ENCODE measurements around the gene RNF167.
A peak's percentile ranks its signal among the peaks of the same experiment; 100 is the strongest.

Gene RNF167

GRCh38 chr17:4969047-4969550 lies 29.0 kb downstream of the RNF167 start (continued):
- no peak for TF ChIP-seq ZBTB7A (tag by site-specific recombination; IDR thresholded peaks at IDR 0.05; ENCODE audit: low read depth)
- no peak for TF ChIP-seq ZNF529 (tag by site-specific recombination; IDR thresholded peaks at IDR 0.05; ENCODE audit: insufficient replicate concordance)
- no peak for TF ChIP-seq ZNF114 (tag by site-specific recombination; IDR thresholded peaks at IDR 0.05)
- peak; percentile 29; the same call in 1 of the 2 replicates for TF ChIP-seq ZNF394 (tag by site-specific recombination; IDR thresholded peaks at IDR 0.05; ENCODE audit: borderline replicate concordance)
- TF ChIP-seq ZEB2 (tag by site-specific recombination; IDR thresholded peaks at IDR 0.05), result peak; percentile 26; the same call in 1 of the 2 replicates
- no peak for TF ChIP-seq ZBTB49 (tag by site-specific recombination; IDR thresholded peaks at IDR 0.05; ENCODE audit: low read depth)
- 0 out of 2 replicates have a peak, but pooled peaks have one; percentile 16 for TF ChIP-seq ZNF692 (tag by site-specific recombination; IDR thresholded peaks at IDR 0.05)
- no peak for TF ChIP-seq PRDM10 (tag by site-specific recombination; IDR thresholded peaks at IDR 0.05)
- TF ChIP-seq ZNF530 (tag by site-specific recombination; IDR thresholded peaks at IDR 0.05; ENCODE audit: low read depth), result peak; percentile 42; the same call in 1 of the 2 replicates
- TF ChIP-seq ZNF341 (tag by site-specific recombination; IDR thresholded peaks at IDR 0.05; ENCODE audit: low read depth), result no peak; the same call in 1 of the 2 replicates
- no peak for TF ChIP-seq OVOL3 (tag by site-specific recombination; IDR thresholded peaks at IDR 0.05)
- TF ChIP-seq ZNF311 (tag by site-specific recombination; IDR thresholded peaks at IDR 0.05; ENCODE audit: borderline replicate concordance), result no peak
- TF ChIP-seq ZBTB1 (tag by site-specific recombination; IDR thresholded peaks at IDR 0.05), result no peak
- no peak for TF ChIP-seq KLF1 (tag by site-specific recombination; IDR thresholded peaks at IDR 0.05)
- TF ChIP-seq ZNF558 (tag by site-specific recombination; IDR thresholded peaks at IDR 0.05), result 0 out of 2 replicates have a peak, but pooled peaks have one; percentile 24
- TF ChIP-seq ZNF366 (tag by site-specific recombination; conservative IDR thresholded peaks at IDR 0.05), result no peak
- peak; percentile 57 for TF ChIP-seq ZBTB17 (tag by site-specific recombination; IDR thresholded peaks at IDR 0.05)
- TF ChIP-seq ZNF133 (tag by site-specific recombination; IDR thresholded peaks at IDR 0.05), result no peak
- no peak for TF ChIP-seq PRDM2 (tag by site-specific recombination; IDR thresholded peaks at IDR 0.05; ENCODE audit: borderline replicate concordance)
- TF ChIP-seq ZNF514 (tag by site-specific recombination; IDR thresholded peaks at IDR 0.05), result no peak
- TF ChIP-seq ZNF610 (tag by site-specific recombination; IDR thresholded peaks at IDR 0.05; ENCODE audit: borderline replicate concordance), result no peak
- no peak for TF ChIP-seq ZNF350 (tag by site-specific recombination; IDR thresholded peaks at IDR 0.05)
- peak; percentile 65 for TF ChIP-seq PATZ1 (tag by site-specific recombination; IDR thresholded peaks at IDR 0.05)
- TF ChIP-seq ZNF121 (tag by site-specific recombination; IDR thresholded peaks at IDR 0.05), result no peak

Measured in HEK293 (cell line).